B cell (primary cell): ENCODE data around the gene FOXO1. TPM values are rescaled to one million over a fixed set of nuclear protein-coding genes. Genes with fewer than 3 reads are reported as not detected.

Experiments
- ATAC-seq: fragments of 200-7000 bp; cut with Tn5 transposase; one replicate; pipeline ENCODE4 v1.10.0; 2021; ENCODE audit warnings: low read depth, mild to moderate bottlenecking, moderate number of reproducible peaks, moderate library complexity
- CTCF ChIA-PET: fragments of 350-600 bp; sonication (Branson Sonifier 250); formaldehyde crosslinking; loops from one replicate; lab custom pipeline; 2021; ENCODE audit warnings: antibody characterized with exemption, inconsistent platforms; lab: Charles Lee
- POLR2A ChIA-PET: fragments of 350-600 bp; sonication (Branson Sonifier 250); formaldehyde crosslinking; loops from one replicate; lab custom pipeline; 2021; ENCODE audit warnings: antibody characterized with exemption; lab: Charles Lee
- DNase-seq: peaks from one replicate; pipeline ENCODE4 v3.0.0; 2013
- H2AFZ ChIP-seq: 2 replicates; pipeline ENCODE4 v1.6.1; 2012; ENCODE audit warnings: mild to moderate bottlenecking, low read depth, low read length; ENCODE audit not compliant: insufficient read depth, poor library complexity, severe bottlenecking
- H3K27ac ChIP-seq, 2 donors: 1 replicate in 1 of 2; 2 replicates in 1 of 2; pipeline ENCODE4 v1.5.1; 2012 to 2013; ENCODE audit warnings: low read length in 2 of 2, mild to moderate bottlenecking in 2 of 2, moderate library complexity in 1 of 2
- H3K27me3 ChIP-seq, 4 experiments: fragments of 200-600 bp in 1 of 4; sonication (generic) in 1 of 4; replicated peaks in 1 of 4; 1 replicate in 2 of 4; 2 replicates in 2 of 4; pipeline versions ENCODE4 v1.6.1 to v1.7.0; 2013 to 2016; ENCODE audit warnings: low read length in 3 of 4, mild to moderate bottlenecking in 2 of 4, mixed read lengths in 1 of 4, moderate library complexity in 1 of 4; ENCODE audit not compliant: insufficient read depth in 4 of 4, control insufficient read depth in 3 of 4; ENCODE audit errors: control extremely low read depth in 1 of 4
- H3K36me3 ChIP-seq, 2 experiments: replicated peaks in 1 of 2; 1 replicate in 1 of 2; 2 replicates in 1 of 2; pipeline versions ENCODE4 v1.6.1 to v1.7.1; 2013; ENCODE audit warnings: low read length in 1 of 2; ENCODE audit not compliant: insufficient read depth in 2 of 2, control insufficient read depth in 1 of 2; ENCODE audit errors: control extremely low read depth in 1 of 2, extremely low read depth in 1 of 2
- H3K4me1 ChIP-seq, 2 donors: fragments of 200-600 bp in 1 of 2; sonication (generic) in 1 of 2; 1 replicate in 1 of 2; 2 replicates in 1 of 2; pipeline versions ENCODE4 v1.5.1 to v1.6.1; 2013 to 2017; ENCODE audit warnings: low read length in 2 of 2; ENCODE audit not compliant: control insufficient read depth in 2 of 2, insufficient read depth in 2 of 2
- H3K4me2 ChIP-seq: replicated peaks from 2 replicates; pipeline ENCODE3; 2012; ENCODE audit warnings: mild to moderate bottlenecking, low read depth, low read length; ENCODE audit not compliant: poor library complexity, severe bottlenecking
- H3K4me3 ChIP-seq, 5 experiments: fragments of 200-600 bp in 1 of 5; sonication (generic) in 1 of 5; 1 replicate in 3 of 5; 2 replicates in 2 of 5; pipeline versions ENCODE4 v1.5.1 to v1.7.0; 2011 to 2016; ENCODE audit warnings: low read length in 4 of 5, mild to moderate bottlenecking in 4 of 5, low read depth in 2 of 5, control low read depth in 1 of 5, moderate library complexity in 1 of 5; ENCODE audit not compliant: insufficient read depth in 1 of 5; ENCODE audit errors: control extremely low read depth in 1 of 5, extremely low read depth in 1 of 5
- H3K79me2 ChIP-seq: fragments of 200-600 bp; sonication (generic); one replicate; pipeline ENCODE4 v1.6.0; 2016; ENCODE audit warnings: low read length; ENCODE audit not compliant: control insufficient read depth, insufficient read depth
- H3K9ac ChIP-seq: fragments of 200-600 bp; sonication (generic); 2 replicates; pipeline ENCODE4 v1.6.1; 2017; ENCODE audit warnings: mild to moderate bottlenecking, low read length, moderate library complexity
- H3K9me3 ChIP-seq, 3 donors: one replicate each; pipeline versions ENCODE4 v1.6.1 to v1.7.1; 2013; ENCODE audit warnings: low read length in 2 of 3; ENCODE audit not compliant: control insufficient read depth in 2 of 3, insufficient read depth in 1 of 3; ENCODE audit errors: control extremely low read depth in 1 of 3
- H4K20me1 ChIP-seq: 2 replicates; pipeline ENCODE4 v1.6.0; 2012; ENCODE audit warnings: mild to moderate bottlenecking, low read length; ENCODE audit not compliant: insufficient read depth, control insufficient read depth, poor library complexity, severe bottlenecking
- H3K27ac Mint-ChIP-seq: one replicate; pipeline ENCODE4 v1.8.0; 2021; ENCODE audit warnings: mixed read lengths
- H3K27me3 Mint-ChIP-seq: one replicate; pipeline ENCODE4 v1.8.0; 2021; ENCODE audit warnings: mixed read lengths
- H3K4me1 Mint-ChIP-seq: one replicate; pipeline ENCODE4 v1.8.0; 2021; ENCODE audit warnings: mixed read lengths
- H3K4me3 Mint-ChIP-seq: one replicate; pipeline ENCODE4 v1.8.0; 2021; ENCODE audit warnings: mixed read lengths
- H3K9me3 Mint-ChIP-seq: one replicate; pipeline ENCODE4 v1.8.0; 2022; ENCODE audit warnings: mixed read lengths; ENCODE audit not compliant: insufficient read depth
- EZH2 ChIP-seq: IDR thresholded peaks from 2 replicates; pipeline ENCODE4 v1.6.1; 2012; ENCODE audit warnings: borderline replicate concordance, low read depth, mild to moderate bottlenecking, moderate library complexity, low read length; ENCODE audit not compliant: insufficient read depth, poor library complexity, severe bottlenecking
- WGBS: methylation state at CpG from one replicate; pipeline ENCODE4 v1.1.5; 2013; ENCODE audit warnings: missing lambda C conversion rate; ENCODE audit not compliant: insufficient coverage; 5-methylcytosine and 5-hydroxymethylcytosine counted together
- intact Hi-C: fragments of 100-400 bp; cut with micrococcal nuclease; formaldehyde crosslinking; loops from one replicate; pipeline ENCODE4 v1.10.0; 2022
- polyA plus RNA-seq: library from polyadenylated mRNA; depleted of rRNA; stranded (reverse); fragments of >200 nt; gene quantifications from 2 replicates; pipeline ENCODE4 v1.2.3, GENCODE V29; 2012
- total RNA-seq, 2 donors: library from RNA; stranded (reverse); fragments of 120-200 nt in 1 of 2; gene quantifications; 1 replicate in 1 of 2; 2 replicates in 1 of 2; pipeline versions ENCODE4 v1.2.3 to v1.2.4, GENCODE V29; 2013 to 2022
- TF ChIP-seq, protein P1 (sequence below): fragments of 200-600 bp; IDR thresholded peaks from one replicate; pipeline ENCODE4 v1.8.0; 2022; ENCODE audit warnings: antibody characterized with exemption, mild to moderate bottlenecking

FOXO1 gene
- total and polyA plus RNA-seq, 2 donors (not counting 1 experiment from before 2014, with no cell fraction given) = 22.8 to 77.9 TPM

DNA sequence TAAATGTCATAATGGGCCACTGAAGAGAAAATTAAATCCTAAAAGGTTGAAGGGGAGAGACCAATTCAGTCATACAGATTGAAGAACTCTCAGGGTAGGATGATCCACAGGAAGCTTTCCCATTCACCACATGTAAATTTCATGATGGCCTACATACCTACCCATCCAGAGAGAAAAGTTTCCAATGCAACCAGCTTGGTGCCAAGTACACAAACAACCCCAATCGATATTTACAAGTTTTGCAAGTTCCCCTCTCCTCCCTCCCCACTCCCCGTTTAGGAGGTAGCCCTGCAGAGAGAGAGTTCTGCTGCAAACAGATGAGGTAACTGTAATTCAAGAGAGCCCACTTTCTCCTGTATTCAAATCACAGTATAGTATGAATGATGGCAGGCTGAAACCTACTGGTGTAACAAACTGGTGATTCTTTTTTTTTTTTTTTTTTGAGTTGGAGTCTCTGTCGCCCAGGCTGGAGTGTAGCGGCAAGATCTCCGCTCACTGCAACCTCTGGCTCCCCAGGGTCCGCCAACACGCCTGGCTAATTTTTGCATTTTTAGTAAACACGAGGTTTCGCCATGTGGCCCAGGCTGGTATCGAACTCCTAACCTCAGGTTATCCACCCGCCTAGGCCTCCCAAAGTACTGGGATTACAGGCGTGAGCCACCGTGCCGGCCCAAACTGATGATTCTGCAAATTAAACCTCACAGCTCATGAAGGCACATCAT, 14.4 kb downstream of the FOXO1 start:
- peak overlapping the region; percentile 86 for H3K4me3 Mint-ChIP-seq
- peaks cover 81 to 91% of the 10 kb centered on the region in 2 donors for H3K4me1 ChIP-seq
- peaks cover 70% of the 10 kb centered on the region for H4K20me1 ChIP-seq
- no peak for TF ChIP-seq EZH2
- TF ChIP-seq, protein P1, sequence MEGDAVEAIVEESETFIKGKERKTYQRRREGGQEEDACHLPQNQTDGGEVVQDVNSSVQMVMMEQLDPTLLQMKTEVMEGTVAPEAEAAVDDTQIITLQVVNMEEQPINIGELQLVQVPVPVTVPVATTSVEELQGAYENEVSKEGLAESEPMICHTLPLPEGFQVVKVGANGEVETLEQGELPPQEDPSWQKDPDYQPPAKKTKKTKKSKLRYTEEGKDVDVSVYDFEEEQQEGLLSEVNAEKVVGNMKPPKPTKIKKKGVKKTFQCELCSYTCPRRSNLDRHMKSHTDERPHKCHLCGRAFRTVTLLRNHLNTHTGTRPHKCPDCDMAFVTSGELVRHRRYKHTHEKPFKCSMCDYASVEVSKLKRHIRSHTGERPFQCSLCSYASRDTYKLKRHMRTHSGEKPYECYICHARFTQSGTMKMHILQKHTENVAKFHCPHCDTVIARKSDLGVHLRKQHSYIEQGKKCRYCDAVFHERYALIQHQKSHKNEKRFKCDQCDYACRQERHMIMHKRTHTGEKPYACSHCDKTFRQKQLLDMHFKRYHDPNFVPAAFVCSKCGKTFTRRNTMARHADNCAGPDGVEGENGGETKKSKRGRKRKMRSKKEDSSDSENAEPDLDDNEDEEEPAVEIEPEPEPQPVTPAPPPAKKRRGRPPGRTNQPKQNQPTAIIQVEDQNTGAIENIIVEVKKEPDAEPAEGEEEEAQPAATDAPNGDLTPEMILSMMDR = no peak
- H2AFZ ChIP-seq = peak overlapping the region; percentile 26
- H3K9me3 ChIP-seq = peaks cover 0 to 6% (median 0%) of the 10 kb centered on the region in 3 donors
- intact Hi-C loops = loop anchor here (1.0 to 5.0 kb wide), 4 partner anchors 12 to 65 kb away; no protein-coding TSS in a partner anchor
- POLR2A ChIA-PET = interaction anchor here (0.6 to 1.4 kb wide), 4 partner anchors 13 to 839 kb away, joined by 3 to 7 read pairs (median 5); no protein-coding TSS in a partner anchor
- peak; percentile 51 for DNase-seq
- H3K27ac ChIP-seq = peak overlapping the region; percentile 62 to 73
- peaks cover 94% of the 10 kb centered on the region for H3K4me1 Mint-ChIP-seq
- CTCF ChIA-PET = interaction anchor here (0.8 to 1.6 kb wide), 4 partner anchors 9 to 89 kb away, joined by 3 to 4 read pairs (median 3); no protein-coding TSS in a partner anchor
- 22% methylated on average over 9 of the region's 14 CpGs for WGBS
- H3K4me3 ChIP-seq = peak overlapping the region in 4 of 5 experiments; percentile 12 to 58 (median 42)
- H3K36me3 ChIP-seq = no peaks in the 10 kb centered on the region
- peak overlapping the region; percentile 70 for H3K4me2 ChIP-seq
- H3K27me3 ChIP-seq = no peaks in the 10 kb centered on the region
- H3K79me2 ChIP-seq = peaks cover 100% of the 10 kb centered on the region
- no peaks in the 10 kb centered on the region for H3K9me3 Mint-ChIP-seq
- H3K9ac ChIP-seq = peak overlapping the region; percentile 55
- peak; percentile 59 for ATAC-seq
- no peaks in the 10 kb centered on the region for H3K27me3 Mint-ChIP-seq
- peak overlapping the region; percentile 90 for H3K27ac Mint-ChIP-seq

DNA sequence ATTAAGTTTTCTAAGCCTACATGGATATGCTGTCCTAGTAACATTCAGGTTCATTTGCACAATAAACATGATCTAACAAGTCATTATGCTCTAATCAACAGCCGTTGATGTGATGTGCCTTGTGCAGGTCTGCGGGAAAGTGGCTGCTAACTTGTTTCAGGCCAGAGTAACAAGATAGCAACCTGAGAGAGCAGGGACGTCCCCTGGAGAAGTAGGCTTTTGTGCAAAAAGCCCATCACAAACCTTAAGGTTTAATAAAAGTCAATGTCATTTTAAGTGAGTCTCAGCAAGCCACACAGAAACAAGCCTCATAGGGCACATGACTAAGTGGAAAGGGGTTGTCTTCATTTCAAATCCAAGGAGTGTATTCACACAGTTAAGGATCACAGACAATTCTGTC, 17.6 kb downstream of the FOXO1 start:
- Histone ChIP-seq H3K79me2 (peaks cover 100% of the 10 kb centered on the region), H3K4me1 (peaks cover 89 to 95% of the 10 kb centered on the region in 2 donors), H3K4me2 (peak overlapping the region; percentile 33), H3K27me3 (no peaks in the 10 kb centered on the region), H3K27ac (peak overlapping the region in 1 of 2 donors; percentile 8), H3K9ac (peak overlapping the region; percentile 7), H3K4me3 (no peak overlapping the region), H3K36me3 (peaks cover 0 to 8% of the 10 kb centered on the region in 2 experiments), H2AFZ (no peak overlapping the region), H4K20me1 (peaks cover 77% of the 10 kb centered on the region), H3K9me3 (peaks cover 0 to 6% (median 0%) of the 10 kb centered on the region in 3 donors)
- Mint-ChIP-seq H3K9me3 (no peaks in the 10 kb centered on the region), H3K27me3 (no peaks in the 10 kb centered on the region), H3K4me1 (peaks cover 96% of the 10 kb centered on the region), H3K4me3 (peak overlapping the region; percentile 15), H3K27ac (peak overlapping the region; percentile 18)
- WGBS = 52% methylated on average over 2 of the region's 3 CpGs
- DNase-seq (no peak), ATAC-seq (no peak)
- TF ChIP-seq EZH2 = no peak
- TF ChIP-seq, protein P1 = no peak
- ChIA-PET CTCF (no interaction called here), POLR2A (no interaction called here)
- intact Hi-C loops = no loop called here
